HG03571 (cell line): ENCODE results near the gene PPP1CB.
"Not testable (repeated sequence)": the region's sequence is repeated elsewhere in the genome, so short reads cannot be mapped to it uniquely, and the experiment has no call there.

Experiments used
- ATAC-seq: cut with Tn5 transposase; IDR thresholded peaks from one replicate; pipeline ENCODE4 v1.9.1; 2021; ENCODE audit not compliant: unreplicated experiment

The PPP1CB gene

GRCh38 chr2:28742619-28743018, 9.0 kb upstream of the PPP1CB start:
- not testable (repeated sequence) for ATAC-seq

GRCh38 chr2:28745225-28745624, 6.4 kb upstream of the PPP1CB start:
- no peak for ATAC-seq

- ATAC-seq = no peak
Measured at GRCh38 chr2:28745876-28746275, 5.8 kb upstream of the PPP1CB start.

GRCh38 chr2:28746429-28747111, 5.1 kb upstream of the PPP1CB start:
- no peak for ATAC-seq

- ATAC-seq = no peak
Measured at GRCh38 chr2:28747714-28748113, 3.9 kb upstream of the PPP1CB start.

GRCh38 chr2:28748176-28748575, 3.5 kb upstream of the PPP1CB start:
- no peak for ATAC-seq

- ATAC-seq = no peak
Measured at GRCh38 chr2:28748941-28749340, 2.7 kb upstream of the PPP1CB start.

GRCh38 chr2:28749526-28749925, 2.1 kb upstream of the PPP1CB start:
- ATAC-seq = no peak

GRCh38 chr2:28750316-28751251, 1.0 kb upstream of the PPP1CB start:
- no peak for ATAC-seq

- peak; percentile 32 for ATAC-seq
Measured at GRCh38 chr2:28751956-28752630, 463 bp downstream of the PPP1CB start.

GRCh38 chr2:28752631-28753376, 1.2 kb downstream of the PPP1CB start:
- ATAC-seq = no peak

- ATAC-seq = no peak
Measured at GRCh38 chr2:28754321-28754720, 2.7 kb downstream of the PPP1CB start.

GRCh38 chr2:28755421-28755820, 3.8 kb downstream of the PPP1CB start:
- ATAC-seq = no peak

- no peak for ATAC-seq
Measured at GRCh38 chr2:28758459-28758858, 6.8 kb downstream of the PPP1CB start.

- ATAC-seq = no peak
Measured at GRCh38 chr2:28761420-28761819, 9.8 kb downstream of the PPP1CB start.

- ATAC-seq = no peak
Measured at GRCh38 chr2:28764909-28765711, 13.5 kb downstream of the PPP1CB start.

GRCh38 chr2:28766070-28766469, 14.4 kb downstream of the PPP1CB start:
- ATAC-seq = no peak

GRCh38 chr2:28767337-28767736, 15.7 kb downstream of the PPP1CB start:
- ATAC-seq = no peak

- no peak for ATAC-seq
Measured at GRCh38 chr2:28768422-28768821, 16.8 kb downstream of the PPP1CB start.

GRCh38 chr2:28768952-28769351, 17.3 kb downstream of the PPP1CB start:
- no peak for ATAC-seq
